Stimulated activated CD8-positive, alpha-beta memory T cell treated with anti-CD3 and anti-CD28 coated beads, Interleukin-2, amount 100 ng/mL, for 1 hour (primary cell): ENCODE measurements around the gene NUDT1.
"Not testable (repeated sequence)": the region's sequence is repeated elsewhere in the genome, so short reads cannot be mapped to it uniquely, and the experiment has no call there.

Source experiments
- DNase-seq, 2 donors: peaks; one replicate each; pipeline ENCODE4 v3.0.0-alpha.2; 2020; ENCODE audit warnings: low read depth in 2 of 2

NUDT1 gene

DNA sequence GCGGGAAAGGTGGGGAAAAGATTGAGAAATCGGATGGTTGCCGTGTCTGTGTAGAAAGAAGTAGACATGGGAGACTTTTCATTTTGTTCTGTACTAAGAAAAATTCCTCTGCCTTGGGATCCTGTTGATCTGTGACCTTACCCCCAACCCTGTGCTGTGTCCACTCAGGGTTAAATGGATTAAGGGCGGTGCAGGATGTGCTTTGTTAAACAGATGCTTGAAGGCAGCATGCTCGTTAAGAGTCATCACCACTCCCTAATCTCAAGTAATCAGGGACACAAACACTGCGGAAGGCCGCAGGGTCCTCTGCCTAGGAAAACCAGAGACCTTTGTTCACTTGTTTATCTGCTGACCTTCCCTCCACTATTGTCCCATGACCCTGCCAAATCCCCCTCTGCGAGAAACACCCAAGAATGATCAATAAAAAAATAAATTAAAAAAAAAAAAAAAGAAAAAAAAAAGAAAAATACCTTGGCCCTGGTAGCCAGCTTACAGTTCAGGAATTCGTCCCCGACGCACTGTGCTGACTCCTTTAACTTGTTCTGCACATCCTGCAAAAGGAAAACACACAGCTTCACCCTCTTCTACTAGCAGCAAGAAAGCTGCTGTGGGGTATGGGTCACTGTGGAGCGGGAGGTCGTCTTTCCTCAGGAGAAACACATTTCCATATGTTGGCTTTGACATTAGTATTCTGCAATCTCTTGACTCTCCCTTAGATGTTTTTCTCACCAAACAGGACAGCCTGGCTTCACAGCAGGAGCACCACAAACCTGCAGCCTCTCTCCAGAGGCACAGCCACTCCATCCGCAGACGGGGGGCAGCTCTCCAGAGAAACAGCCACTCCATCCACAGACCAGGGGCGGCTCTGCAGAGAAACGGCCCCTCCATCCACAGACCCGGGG, 27.3 kb downstream of the NUDT1 start:
- DNase-seq = not testable (repeated sequence)

DNA sequence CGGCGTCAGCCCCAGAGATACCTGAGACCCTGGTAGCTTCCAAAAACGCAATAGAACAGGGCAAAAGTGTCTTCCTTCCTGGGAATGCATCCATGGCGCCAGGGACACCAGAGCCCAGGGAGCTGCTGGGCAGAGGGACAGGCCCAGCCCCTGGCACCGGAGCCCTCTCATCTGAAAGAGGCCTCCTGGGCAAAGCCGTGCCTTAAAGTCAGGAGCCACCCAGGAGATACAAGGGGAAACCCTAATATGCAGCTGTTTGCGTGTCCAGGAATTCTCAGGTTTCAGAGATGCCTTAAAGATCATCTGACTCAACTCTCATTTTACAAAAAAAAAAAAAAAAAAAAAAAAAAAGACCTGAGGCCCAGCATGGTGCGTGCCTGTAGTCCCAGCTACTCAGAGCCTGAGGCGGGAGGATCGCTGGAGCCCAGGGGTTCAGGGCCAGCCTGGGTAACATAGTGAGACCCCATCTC, 28.0 kb downstream of the NUDT1 start:
- no peak for DNase-seq

DNA sequence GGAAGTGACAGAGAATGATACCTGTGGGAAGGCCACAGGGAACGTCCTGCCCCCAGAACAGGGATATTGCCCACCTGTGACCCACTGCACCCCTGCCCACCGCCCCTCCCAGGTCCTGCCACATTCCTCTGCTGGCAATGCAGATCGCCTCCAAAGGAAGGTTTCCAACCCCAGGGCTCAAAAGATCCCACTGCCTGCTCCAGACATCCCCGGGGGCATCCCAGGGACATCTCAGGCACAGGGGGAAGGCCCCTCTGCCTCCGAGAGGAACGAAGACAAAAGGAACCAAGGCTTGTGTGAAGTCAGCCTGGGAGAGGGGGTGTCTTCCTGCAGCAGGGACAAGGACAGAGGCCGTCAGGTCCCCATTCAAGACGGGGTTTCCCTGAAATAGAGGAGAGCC, 28.5 kb downstream of the NUDT1 start:
- DNase-seq = no peak

DNA sequence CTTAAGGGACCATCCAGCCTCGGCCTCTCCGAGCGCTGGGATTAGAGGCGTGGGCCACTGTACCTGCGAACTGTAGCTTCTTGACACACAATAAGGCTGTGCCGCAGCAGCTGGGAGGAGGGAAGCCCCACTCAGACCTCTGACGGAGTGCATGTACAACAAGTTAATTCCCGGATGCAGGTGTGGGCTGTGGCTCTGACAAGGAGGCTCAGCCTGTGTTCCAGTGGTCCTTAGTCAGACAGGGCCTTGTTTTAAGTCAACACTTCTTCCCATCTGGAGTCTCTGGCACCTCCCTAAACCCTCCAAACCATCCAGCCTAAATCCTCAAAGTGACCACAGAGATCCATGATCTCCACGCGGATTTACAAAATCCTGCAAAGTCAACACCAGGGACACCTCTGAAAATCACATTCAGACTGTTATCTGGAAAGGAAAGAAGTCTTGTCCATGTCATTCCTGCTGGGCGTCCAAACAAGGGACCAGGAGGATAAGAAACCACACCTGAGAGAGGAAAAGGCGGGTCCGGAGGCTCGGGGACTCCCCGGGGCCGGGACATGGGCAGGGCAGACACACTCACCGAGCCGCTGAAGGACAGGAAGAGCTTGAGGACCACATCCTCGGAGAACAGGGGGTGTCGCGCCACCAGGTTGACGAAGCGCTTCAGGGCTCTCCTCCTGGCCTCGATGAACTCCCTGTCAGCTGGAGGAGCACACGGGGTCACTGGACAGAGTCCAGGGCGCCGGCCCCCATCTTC, 29.4 kb downstream of the NUDT1 start:
- DNase-seq = no peak

DNA sequence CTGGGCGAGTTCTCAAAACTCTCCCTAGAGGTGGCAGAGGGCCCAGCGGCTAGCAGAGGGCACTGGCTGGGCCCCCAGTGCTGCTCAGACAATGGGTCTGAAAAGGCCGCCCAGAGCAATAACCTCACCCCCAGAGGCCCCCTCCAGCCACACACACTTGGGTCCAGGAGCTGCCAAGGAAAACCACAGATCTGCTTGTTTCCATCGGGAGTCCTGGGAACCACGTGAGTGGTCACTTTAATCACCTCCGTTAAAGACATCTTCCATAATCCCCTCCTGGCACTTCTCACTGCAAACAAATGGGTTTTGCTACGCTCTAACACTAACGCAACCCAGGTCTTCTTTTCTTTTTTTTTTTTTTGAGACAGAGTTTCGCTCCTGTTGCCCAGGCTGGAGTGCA, 30.0 kb downstream of the NUDT1 start:
- no peak for DNase-seq

DNA sequence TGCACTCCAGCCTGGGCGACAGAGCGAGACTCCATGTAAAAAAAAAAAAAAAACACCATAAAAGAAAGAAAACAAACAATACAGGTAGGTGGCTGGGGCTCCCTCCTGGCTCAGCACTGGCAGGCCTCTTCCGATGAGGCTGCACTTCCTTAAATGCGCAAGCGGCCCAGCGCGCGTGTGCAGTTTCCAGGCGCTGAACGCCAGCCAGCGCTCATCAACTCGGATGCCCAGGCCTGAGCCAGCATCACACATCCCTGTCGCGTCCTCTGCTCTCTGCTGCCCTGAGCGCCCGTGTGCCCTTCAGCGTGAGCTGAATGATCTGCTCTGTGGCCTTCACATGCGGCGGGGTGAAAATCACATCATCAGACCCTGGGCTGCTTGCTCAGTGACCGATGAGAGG, 31.8 kb downstream of the NUDT1 start:
- no peak for DNase-seq

DNA sequence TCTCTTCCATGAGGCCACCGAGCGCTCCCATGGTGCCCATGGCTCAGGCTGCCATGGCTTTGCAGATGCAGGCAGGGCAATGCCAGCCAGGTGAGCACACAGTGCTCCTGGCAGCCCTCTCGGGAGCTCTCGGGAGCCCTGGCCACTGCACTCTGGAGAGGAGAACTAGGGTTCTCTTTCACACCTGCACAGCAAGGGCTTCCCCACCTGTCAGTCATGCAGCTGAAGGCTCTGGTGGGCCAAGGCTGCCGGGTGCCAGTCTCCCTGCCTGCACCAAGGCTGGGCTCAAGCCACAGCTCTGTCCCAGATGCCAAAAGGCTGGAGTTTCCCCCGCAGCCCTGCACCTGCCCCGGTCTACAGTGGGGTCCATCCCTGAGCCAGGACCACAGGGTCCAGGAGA, 32.6 kb downstream of the NUDT1 start:
- no peak for DNase-seq

DNA sequence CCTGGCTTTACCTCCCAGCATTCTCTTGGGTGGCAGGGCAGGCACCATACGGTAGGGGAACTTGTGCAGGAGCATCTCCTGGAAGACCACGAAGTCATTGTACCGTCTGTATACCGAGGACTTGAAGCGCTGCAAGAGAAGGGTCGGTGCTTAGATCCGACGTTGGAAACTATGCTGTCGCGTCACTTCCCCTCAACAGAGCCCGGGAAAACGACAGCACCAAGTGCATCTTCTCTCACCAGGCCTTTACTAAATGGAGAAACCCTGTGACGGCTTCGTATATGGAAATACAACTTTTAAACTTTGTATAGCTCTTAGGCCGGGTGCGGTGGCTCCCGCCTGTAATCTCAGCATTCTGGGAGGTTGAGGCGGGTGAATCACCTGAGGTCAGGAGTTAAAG, 33.1 kb downstream of the NUDT1 start:
- no peak for DNase-seq

DNA sequence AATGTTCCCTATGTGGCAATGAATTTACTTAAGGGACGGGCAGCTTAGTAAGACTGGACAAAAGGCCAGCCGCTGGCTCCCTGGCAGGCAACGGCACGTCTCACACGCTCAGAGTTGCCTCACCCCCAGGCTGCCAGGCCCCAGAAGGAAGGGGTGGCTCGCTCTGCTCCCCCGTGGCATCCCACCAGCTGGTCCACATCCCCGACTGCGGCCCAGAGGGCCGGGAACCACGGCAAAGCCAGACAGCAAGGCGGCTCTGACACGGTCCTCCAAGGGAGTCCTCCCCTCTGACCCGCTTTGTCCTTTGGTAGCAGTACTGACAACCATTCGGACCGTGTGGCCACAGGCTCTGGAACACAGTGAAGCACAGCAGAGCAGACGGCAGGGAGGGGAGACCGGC, 34.1 kb downstream of the NUDT1 start:
- DNase-seq = no peak

DNA sequence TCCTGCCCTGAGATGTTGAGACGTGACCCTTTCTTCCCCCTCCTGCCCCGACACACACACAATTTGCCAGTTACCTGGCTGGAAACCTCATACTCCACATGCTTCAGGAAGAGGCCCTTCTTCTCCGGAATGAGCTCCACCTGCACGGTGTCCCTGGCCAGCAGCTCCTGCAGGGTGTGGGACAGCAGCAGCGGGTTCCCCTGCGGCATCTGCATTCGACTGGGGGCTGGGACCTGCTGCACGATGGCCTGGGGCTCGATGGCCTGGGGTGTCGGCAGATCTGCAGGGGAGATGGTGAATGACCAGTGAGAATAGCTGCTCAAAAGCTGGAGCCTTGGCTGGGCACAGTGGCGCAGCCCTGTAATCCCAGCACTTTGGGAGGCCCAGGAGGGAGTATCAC, 36.0 kb downstream of the NUDT1 start:
- DNase-seq = no peak

DNA sequence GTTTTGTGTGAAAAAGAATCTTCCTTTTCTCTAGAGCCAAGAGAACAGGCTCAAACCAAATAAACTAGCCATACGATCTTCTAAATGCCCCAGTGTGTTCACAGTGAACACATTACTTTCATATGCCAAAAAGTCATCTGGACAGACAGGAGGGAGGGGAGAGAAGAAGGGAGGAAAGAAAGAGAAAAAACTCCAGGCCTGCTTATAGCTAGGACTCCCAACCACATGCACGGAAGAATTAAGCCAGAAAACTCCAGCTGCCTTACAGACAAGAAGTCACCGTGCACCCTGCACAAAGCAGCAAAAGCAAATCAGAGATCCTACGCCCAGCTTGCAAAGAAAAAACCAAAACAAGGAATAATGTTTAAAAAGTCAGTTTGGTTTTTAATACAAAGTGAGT, 37.9 kb downstream of the NUDT1 start:
- no peak for DNase-seq

DNA sequence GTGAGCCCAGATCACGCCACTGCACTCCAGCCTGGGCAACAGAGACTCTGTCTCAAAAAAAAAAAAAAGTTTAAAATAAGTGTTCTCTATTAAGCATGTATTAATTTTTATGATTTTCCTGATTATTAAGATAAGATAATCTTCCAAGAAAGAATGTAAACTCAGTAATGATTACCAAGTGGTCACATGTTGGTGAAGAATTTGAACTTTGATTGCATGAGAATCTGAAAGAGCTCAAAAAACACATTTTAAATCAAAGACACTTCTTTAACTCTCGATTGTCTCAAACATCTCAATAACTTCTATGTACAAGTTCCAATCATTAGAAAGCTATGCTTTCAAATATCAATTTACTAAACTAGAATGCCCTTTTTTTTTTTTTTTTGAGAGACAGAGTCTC, 38.4 kb downstream of the NUDT1 start:
- DNase-seq = no peak

DNA sequence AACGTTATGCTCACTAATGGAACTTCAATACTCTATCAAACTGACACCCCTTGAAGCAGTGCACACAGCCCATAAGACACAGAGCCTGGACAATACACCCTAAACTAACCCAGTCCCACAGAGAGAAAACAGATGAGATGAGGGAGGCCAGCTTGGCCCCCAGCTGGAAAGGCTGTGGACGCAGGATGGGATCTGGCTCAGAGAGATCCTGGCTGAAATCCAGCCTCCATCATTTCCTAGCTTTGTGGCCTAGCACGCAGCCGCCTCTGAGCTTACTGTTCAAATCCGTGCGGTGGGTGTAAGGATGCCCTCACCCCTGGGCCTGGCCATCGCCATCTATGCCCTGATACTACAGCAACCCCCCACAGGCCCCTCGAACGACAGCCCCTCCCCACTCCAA, 39.5 kb downstream of the NUDT1 start:
- no peak for DNase-seq

DNA sequence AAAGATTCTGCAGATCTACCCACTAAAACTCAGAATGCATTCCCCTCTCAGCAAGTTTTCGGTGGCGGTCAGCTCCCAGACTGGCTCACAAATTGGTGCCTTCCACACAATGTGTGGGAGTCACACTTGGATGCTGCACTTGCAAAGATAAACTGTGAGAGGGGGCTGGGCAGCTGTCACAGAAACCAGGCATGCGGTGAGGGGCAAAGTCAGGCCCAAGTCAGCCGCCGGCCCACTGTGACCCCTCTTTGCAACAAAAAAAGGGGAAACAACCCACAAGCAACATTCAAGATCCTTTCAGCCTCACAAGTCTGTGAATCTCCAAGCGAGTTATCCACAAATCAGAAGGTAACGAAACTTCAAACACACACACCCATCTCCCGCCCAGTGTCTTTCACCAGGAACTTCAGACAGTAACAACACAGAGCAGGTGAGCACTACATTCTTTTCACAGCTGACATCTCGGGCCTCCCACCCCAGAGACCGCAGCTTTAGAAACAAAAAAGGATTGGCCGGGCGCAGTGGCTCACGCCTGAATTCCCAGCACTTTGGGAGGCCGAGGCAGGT, 40.2 kb downstream of the NUDT1 start:
- no peak for DNase-seq

DNA sequence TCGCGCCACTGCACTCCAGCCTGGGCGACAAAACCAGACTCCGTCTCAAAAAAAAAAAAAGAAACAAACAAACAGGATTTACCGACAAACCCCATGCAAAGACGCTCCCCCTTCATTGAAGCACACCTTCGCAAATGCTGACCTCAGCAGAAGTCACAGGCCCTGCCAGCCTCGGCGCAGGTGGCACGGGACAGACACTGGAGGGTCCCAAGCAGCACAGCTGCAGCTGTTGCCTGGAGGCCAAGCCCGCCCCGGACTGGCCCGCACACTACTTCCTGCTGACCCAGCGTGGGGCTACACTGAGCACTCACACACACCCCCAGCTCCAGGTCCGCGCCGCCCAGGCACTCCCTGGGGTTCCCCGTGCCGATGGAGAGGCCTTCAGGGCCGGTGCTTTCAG, 41.0 kb downstream of the NUDT1 start:
- DNase-seq = no peak

DNA sequence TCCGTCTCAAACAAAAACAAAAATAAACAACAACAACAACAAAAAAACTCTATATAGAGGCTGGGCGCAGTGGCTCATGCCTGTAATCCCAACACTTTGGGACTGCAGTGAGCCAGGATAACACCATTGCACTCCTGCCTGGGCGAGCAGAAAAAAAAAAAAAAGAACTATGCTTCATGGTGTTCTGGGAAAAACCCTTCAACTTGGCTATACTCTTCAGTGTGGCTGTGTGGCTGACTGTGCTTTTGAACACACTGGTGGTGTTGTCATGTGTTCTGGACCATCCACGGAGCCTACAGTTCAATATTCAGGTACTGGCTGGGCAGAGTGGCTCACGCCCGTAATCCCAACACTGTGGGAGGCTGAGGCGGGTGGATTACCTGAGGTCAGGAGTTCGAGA, 45.7 kb downstream of the NUDT1 start:
- DNase-seq = no peak

DNA sequence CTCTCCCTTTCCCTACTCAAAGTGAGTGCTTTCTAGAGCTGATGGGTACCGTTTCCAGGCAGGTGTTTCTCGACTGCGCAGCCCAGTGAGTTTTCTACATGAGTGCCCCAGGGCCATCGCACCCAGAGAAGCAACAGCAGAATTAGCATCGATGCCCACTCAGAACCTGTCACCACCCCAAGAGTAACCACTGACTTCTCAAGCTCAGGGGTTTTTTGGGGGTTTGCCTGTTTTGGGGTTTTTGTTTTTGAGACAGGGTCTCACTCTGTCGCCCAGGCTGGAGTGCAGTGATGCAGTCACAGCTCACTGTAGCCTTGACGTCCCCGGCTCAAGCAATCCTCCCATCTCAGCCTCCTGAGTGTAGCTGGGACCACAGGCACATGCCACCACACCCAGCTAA, 46.5 kb downstream of the NUDT1 start:
- no peak for DNase-seq

DNA sequence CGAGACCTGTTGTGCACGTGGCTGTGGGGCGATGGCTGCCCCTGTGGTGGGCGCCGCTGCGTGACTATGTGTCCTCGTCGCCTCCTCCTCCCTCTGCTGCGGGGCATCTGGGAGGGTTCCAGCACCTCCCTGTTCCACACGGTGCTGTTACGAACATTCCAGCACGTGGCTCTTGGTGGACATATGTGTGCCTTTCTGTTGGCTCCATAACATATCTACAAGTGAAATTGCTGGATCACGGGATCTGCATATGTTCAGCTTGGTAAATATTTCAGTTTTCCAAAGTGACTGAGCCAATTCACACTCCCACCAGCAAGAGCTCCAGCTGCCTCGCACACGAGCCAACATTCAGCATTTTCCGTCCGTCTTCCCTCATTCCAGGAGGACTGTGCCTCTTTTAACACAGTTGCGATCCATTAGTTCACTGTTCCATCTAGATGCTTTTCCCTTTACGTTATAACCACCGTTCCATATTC, 47.1 kb downstream of the NUDT1 start:
- no peak for DNase-seq

DNA sequence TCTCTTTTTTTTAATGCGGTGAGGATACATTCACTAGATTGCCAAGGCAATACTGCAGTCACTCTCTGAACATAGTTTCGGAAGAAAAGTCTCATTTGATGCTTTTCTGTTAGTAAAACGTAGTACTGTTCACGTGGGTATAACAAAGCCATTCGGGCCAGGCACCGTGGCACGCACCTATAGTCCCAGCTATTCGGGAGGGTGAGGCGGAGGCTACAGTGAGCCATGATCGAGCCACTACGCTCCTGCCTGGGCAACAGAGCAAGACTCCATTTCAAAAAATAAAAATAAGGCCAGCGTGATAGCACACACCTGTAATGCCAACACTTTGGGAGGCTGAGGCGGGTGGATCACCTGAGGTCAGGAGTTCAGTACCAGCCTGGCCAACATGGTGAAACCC, 47.6 kb downstream of the NUDT1 start:
- DNase-seq = no peak

DNA sequence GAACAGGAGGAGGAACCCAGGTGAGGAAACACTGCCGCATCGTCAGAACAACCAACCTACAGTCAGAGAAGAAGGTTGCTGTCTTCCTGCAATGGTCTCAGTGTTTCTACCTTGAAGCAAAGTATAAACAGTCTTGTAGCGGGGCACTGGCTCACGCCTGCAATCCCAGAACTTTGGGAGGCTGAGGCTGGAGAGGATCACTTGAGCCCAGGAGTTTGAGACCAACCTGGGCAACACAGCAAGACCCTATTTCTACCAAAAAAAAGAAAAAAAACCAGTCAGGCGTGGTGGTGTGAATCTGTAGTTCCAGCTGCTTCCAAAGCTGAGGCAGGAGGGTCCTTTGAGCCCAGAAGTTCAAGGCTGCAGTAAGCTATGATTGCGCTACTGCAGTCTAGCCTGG, 48.9 kb downstream of the NUDT1 start:
- DNase-seq = no peak

DNA sequence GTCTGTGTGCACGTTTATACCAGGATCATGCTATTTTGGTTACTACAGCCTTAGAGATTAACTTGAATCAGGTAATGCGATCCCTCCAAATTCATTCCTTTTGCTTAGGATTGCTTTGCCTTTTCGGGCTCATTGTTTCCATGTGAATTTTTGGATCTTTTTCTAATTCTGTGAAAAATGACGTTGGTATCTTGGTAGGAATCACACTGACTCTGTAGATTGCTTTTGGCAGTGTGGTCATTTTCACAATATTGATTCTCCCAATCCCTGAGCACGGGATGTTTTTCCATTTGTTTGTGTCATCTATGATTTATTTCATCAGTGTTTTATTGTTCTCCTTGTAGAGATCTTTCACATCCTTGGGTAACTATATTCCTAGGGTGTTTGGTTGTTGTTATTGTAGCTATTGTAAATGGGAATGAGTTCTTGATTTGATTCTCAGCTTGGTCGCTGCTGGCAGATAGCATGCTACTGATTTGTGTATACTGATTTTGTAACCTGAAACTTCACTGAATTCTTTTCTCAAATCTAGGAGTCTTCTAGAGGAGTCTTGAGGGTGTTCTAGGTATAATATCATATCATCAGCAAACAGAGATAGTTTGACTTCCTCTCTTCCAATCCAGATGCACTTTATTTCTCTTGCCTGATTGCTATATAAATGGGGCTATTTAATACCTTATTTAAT, 54.1 kb downstream of the NUDT1 start:
- DNase-seq = no peak

DNA sequence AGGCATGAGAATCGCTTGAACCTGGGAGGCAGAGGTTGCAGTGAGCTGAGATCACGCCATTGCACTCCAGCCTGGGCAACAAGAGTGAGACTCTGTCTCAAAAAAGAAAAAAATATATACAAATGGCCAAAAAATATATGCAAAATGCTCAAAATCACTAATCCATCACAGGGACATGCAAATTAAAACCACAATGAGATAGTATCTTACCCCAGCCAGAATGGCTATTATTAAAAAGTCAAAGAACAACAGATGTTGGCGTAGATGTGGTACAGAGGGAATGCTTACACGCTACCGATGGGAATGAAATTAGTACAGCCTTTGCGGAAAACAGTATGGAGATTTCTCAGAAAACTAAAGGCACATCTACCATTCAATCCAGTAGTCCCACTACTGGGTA, 54.8 kb downstream of the NUDT1 start:
- DNase-seq = no peak
